Measurements from ENCODE around the gene GABRB2. TPM values are rescaled to one million over a fixed set of nuclear protein-coding genes. Genes with fewer than 3 reads are reported as not detected.
"Not testable (repeated sequence)": the region's sequence is repeated elsewhere in the genome, so short reads cannot be mapped to it uniquely, and the experiment has no call there.

Gene GABRB2
- total RNA-seq, 2 experiments from 2014 or later: not detected

DNA sequence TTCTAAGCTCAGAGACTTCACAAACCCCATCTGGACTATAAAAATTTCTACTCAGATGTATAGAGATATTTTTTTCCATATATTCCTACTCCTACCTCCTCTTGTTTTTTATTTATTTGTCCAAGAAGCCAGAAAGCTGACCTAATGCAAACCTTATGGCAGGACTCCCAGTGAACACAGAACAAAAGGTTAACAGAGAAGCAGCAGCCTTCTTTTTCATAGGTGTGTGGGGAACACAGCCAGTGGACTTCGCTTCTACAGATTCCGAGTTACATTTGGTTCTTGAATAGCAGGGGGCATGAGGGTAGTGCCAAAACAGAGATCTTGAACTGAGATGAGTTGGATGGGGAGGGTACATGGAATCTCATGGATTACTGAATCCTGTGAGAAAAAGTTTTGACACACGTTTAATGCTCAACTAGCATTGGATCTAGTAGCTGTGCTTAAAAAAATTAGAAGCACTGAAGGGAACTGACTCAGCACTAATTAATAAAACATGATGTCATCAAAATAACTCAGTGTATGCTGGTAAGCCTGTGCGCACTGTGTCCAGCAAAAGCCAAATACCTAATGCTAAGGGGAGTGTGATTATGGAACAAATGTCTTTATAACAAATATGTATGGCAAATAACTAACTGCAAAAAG is 240.1 kb downstream of the GABRB2 start:
- ChIA-PET CTCF (no interaction called here), POLR2A (no interaction called here)
- DNase-seq: no peak
- Mint-ChIP-seq H3K9me3 (no peaks in the 10 kb centered on the region), H3K4me3 (no peak overlapping the region), H3K4me1 (ENCODE audit: low read depth) (no peaks in the 10 kb centered on the region), H3K27me3 (no peaks in the 10 kb centered on the region), H3K36me3 (no peaks in the 10 kb centered on the region), H3K27ac (no peak overlapping the region)
- intact Hi-C loops (cut with micrococcal nuclease): no loop called here

DNA sequence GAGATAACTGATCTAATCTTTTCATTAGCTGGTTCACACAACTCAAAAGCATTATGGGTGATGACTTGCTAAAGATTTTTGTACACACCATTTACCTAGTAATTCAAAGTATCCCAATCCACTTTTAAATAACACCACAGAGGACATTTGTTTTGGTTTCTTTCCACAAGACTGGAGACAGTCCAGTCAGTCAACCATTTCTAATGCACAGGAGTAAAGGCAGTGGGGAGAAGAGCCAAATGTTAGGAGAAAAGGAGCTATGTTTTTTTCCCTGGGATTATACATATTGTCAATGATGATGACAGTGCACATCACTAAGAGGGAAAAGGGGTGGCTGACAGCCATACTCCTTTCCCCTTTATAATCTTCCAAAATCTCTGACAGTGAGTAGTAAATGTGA is 240.9 kb downstream of the GABRB2 start:
- H3K9me3 Mint-ChIP-seq: no peaks in the 10 kb centered on the region
- no peak for DNase-seq
- intact Hi-C loops (cut with micrococcal nuclease): no loop called here
- no peak overlapping the region for H3K4me3 Mint-ChIP-seq
- no peaks in the 10 kb centered on the region for H3K36me3 Mint-ChIP-seq
- ChIA-PET CTCF (no interaction called here), POLR2A (no interaction called here)
- no peaks in the 10 kb centered on the region for H3K27me3 Mint-ChIP-seq
- H3K27ac Mint-ChIP-seq: no peak overlapping the region
- no peaks in the 10 kb centered on the region for H3K4me1 Mint-ChIP-seq (ENCODE audit: low read depth)

DNA sequence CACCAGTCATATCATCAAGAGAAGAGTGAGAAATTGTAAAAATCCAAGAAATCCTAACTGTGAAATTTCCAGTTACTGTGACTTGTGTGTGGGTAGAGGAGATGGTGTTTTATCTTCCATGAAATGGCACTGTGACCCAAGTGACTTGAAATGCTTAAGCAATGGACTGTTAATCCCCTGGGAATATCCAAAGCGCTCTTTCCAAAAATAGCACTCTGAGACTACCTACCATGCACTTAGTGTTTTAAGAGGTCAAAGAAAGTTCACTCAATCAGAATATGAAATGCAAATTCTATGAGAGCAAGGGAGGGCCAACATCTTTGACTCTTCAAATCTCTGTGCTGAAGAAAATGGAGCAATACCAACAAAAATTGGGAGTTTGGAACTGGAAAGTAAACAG is 244.0 kb downstream of the GABRB2 start:
- ChIA-PET CTCF (no interaction called here), POLR2A (no interaction called here)
- Mint-ChIP-seq H3K4me3 (no peak overlapping the region), H3K4me1 (ENCODE audit: low read depth) (no peaks in the 10 kb centered on the region), H3K27ac (no peak overlapping the region), H3K36me3 (no peaks in the 10 kb centered on the region), H3K9me3 (peaks cover 6% of the 10 kb centered on the region), H3K27me3 (no peaks in the 10 kb centered on the region)
- intact Hi-C loops (cut with micrococcal nuclease): no loop called here
- no peak for DNase-seq

DNA sequence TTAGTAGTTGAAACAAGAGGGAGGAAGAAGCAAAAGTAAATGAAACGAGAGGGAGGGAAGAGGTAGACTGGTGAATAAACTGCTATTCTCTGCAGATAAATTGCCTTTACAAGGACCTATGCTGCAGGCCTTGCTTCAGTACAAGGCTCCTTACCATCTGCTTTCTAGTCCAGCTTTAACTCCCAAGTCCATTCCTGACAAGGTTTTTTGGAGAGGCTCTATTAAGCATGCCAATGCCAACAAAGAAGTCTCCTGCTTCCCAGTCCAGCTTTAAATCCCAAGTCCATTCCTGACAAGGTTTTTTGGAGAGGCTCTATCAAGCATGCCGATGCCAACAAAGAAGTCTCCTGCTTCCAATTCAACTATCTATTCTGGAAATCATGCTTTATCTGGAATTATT is 244.9 kb downstream of the GABRB2 start:
- no peak overlapping the region for H3K4me3 Mint-ChIP-seq
- CTCF ChIA-PET: no interaction called here
- no peaks in the 10 kb centered on the region for H3K27me3 Mint-ChIP-seq

DNA sequence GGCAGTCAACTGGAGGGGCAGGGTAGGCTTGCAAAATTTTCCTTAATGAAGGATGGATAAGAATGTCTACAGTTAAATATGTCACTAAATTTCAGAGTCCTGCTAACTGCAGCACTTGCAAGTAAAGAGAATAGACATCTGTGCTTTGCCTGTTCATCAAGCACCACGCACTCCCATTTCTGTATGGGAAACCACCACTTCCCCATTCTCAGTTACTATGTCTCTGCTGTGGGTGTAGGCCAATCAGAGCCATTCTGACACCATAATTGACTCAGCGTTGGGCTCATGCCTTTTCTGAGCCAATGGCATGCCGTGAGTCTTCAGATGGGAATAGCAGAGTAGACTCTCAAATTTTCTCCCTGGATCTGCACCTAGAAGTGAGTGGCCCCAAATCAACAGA is 247.5 kb downstream of the GABRB2 start:
- peaks cover 10% of the 10 kb centered on the region for H3K9me3 Mint-ChIP-seq
- no peaks in the 10 kb centered on the region for H3K36me3 Mint-ChIP-seq
- no peaks in the 10 kb centered on the region for H3K4me1 Mint-ChIP-seq (ENCODE audit: low read depth)

More for the DNA sequence above, 244.9 kb downstream of the GABRB2 start:
- no peak for DNase-seq
- no peaks in the 10 kb centered on the region for H3K4me1 Mint-ChIP-seq (ENCODE audit: low read depth)
- H3K9me3 Mint-ChIP-seq: peaks cover 10% of the 10 kb centered on the region
- intact Hi-C loops (cut with micrococcal nuclease): no loop called here
- POLR2A ChIA-PET: no interaction called here
- H3K27ac Mint-ChIP-seq: no peak overlapping the region
- no peaks in the 10 kb centered on the region for H3K36me3 Mint-ChIP-seq

DNA sequence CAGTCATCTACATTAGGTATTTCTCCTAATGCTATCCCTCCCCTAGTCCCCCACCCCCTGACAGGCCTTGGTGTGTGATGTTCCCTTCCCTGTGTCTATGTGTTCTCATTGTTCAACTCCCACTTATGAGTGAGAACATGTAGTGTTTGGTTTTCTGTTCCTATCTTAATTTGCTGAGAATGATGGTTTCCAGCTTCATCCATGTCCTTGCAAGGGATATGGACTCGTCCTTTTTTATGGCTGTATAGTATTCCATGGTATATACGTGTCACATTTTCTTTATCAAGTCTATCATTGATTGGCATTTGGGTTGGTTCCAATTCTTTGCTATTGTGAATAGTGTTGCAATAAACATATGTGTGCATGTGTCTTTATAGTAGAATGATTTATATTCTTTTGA is 249.1 kb downstream of the GABRB2 start:
- POLR2A ChIA-PET; DNase-seq; H3K27ac Mint-ChIP-seq; H3K27me3 Mint-ChIP-seq; H3K4me1 Mint-ChIP-seq (ENCODE audit: low read depth); CTCF ChIA-PET; H3K36me3 Mint-ChIP-seq; H3K4me3 Mint-ChIP-seq; intact Hi-C loops (cut with micrococcal nuclease); H3K9me3 Mint-ChIP-seq: not testable (repeated sequence)

More for the DNA sequence above, 247.5 kb downstream of the GABRB2 start:
- Mint-ChIP-seq H3K4me3 (no peak overlapping the region), H3K27me3 (no peaks in the 10 kb centered on the region), H3K27ac (no peak overlapping the region)
- CTCF ChIA-PET: no interaction called here
- DNase-seq: no peak
- POLR2A ChIA-PET: no interaction called here
- intact Hi-C loops (cut with micrococcal nuclease): no loop called here

DNA sequence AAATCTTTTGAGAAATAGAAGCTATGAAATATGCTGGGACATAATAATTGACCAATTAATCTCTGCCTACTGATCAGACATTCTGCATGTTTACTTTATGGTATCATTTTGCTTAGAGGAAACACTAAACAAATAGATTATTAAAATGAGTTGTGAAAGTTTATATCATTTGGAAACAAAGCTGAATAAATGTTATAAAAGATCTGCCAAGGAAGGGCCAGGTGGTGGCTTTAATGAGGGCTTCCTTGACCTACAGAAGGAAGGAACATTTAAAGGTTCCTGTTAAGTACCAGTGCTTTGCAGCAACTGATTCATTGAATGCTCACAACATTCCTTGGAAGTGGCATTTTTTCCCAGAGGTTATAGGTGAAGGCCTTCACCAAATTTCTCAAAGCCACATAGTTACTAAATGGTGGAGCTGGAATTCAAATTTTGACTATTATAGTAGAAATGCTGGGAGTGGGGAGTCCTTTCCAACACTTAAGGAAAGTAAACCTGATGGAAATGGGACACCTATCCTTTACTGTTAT is 250.7 kb downstream of the GABRB2 start:
- no peaks in the 10 kb centered on the region for H3K36me3 Mint-ChIP-seq
- H3K4me1 Mint-ChIP-seq (ENCODE audit: low read depth): no peaks in the 10 kb centered on the region
- CTCF ChIA-PET: no interaction called here
- DNase-seq: no peak
- no peak overlapping the region for H3K4me3 Mint-ChIP-seq
- H3K27me3 Mint-ChIP-seq: no peaks in the 10 kb centered on the region
- no peak overlapping the region for H3K27ac Mint-ChIP-seq
- H3K9me3 Mint-ChIP-seq: peaks cover 10% of the 10 kb centered on the region
- POLR2A ChIA-PET: no interaction called here
- intact Hi-C loops (cut with micrococcal nuclease): no loop called here

DNA sequence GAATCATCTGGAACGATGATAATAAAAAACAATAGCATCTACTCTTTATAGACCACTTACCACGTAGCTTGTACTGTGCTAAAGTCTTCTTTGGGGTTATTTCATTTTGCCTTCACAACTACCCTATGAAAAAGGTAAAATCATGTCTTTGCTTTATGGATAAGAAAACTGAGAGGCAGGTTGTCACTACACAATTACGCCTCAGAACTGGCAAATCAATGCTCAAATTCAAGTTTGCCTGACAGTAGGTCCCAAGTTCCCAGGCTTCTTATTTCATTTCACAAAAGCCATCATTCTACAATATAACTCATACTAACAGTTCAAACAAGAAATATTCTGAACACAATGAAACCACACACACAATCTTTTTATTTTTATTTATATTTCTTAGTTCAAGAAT is 258.5 kb downstream of the GABRB2 start:
- no peaks in the 10 kb centered on the region for H3K36me3 Mint-ChIP-seq
- POLR2A ChIA-PET: no interaction called here
- H3K4me1 Mint-ChIP-seq (ENCODE audit: low read depth): no peaks in the 10 kb centered on the region
- intact Hi-C loops (cut with micrococcal nuclease): no loop called here
- no peak for DNase-seq
- H3K9me3 Mint-ChIP-seq: no peaks in the 10 kb centered on the region
- no peaks in the 10 kb centered on the region for H3K27me3 Mint-ChIP-seq
- H3K27ac Mint-ChIP-seq: no peak overlapping the region
- no peak overlapping the region for H3K4me3 Mint-ChIP-seq
- CTCF ChIA-PET: no interaction called here

DNA sequence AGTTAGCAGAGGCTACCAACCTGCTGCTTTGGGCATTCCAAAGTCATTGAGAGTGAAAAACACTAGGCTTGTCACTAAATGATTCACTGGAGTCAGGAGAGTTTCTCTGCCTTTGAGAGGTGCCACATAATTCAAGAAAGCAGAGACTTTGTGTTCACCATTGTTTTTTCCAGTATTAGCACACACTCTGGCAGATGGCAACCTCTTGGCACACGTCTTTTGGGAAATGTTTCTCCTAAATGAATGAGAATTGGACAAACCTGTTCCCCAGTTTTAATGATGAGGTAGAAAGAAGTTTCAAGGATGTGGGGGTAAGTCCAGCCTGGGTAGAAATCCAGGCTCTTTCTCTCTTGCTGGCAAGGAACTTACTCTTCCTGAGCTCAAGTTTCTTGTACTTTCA is 259.1 kb downstream of the GABRB2 start:
- intact Hi-C loops (cut with micrococcal nuclease): no loop called here
- ChIA-PET POLR2A (no interaction called here), CTCF (no interaction called here)
- no peak for DNase-seq
- Mint-ChIP-seq H3K36me3 (no peaks in the 10 kb centered on the region), H3K27ac (no peak overlapping the region), H3K9me3 (no peaks in the 10 kb centered on the region), H3K4me1 (ENCODE audit: low read depth) (no peaks in the 10 kb centered on the region), H3K4me3 (no peak overlapping the region), H3K27me3 (no peaks in the 10 kb centered on the region)

DNA sequence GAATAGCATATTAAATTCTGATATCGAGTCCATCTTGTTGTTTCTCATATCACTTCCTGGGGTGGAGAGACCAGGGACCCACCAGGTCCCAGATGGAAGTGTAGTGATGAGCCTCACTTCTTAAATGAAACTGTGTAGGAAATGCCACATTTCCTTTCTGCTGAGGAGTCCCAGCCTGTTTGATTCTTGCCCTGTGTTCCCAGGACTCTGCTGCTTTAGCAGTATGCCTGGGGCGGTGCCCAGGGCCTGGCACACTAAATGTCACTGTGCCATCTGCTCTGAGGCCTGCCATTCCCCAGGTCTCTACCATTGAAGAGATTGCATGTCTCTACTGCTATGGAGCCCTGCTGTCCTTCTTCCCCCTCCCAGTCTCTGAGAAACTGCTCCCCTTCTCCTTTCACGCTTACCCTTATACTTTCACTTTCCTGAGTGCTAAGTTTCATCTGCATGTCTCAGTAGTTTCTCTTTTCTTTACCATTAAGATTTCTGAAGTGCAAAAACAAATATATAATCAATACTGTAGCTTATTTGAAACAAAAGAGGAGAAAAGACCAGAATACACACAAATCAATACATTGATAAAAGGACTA is 260.4 kb downstream of the GABRB2 start:
- Mint-ChIP-seq H3K9me3 (no peaks in the 10 kb centered on the region), H3K27me3 (peaks cover 2% of the 10 kb centered on the region)
- CTCF ChIA-PET: no interaction called here

DNA sequence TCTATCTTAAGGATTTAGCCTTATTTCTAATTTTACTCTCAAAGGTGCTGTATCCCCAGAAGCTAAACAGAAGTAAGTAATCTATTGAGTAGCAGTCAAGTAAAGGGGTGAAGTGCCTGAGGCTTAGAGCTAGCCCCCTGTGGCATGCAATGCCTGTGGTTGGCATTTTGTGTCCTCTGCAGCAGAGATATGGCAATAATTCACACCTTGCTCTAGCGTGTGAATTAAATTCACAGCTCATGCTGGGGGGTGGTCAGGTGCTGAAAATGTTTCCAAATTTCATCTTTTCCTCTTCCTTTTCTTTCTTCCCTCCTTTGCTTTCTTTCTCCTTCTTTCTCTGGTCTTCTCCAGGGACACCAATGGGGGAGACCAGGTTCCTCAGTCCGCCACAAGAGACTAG is 262.1 kb downstream of the GABRB2 start:
- no peaks in the 10 kb centered on the region for H3K4me1 Mint-ChIP-seq (ENCODE audit: low read depth)
- no peaks in the 10 kb centered on the region for H3K36me3 Mint-ChIP-seq
- ChIA-PET POLR2A (no interaction called here), CTCF (no interaction called here)
- no peak overlapping the region for H3K4me3 Mint-ChIP-seq
- no peaks in the 10 kb centered on the region for H3K9me3 Mint-ChIP-seq
- peaks cover 2% of the 10 kb centered on the region for H3K27me3 Mint-ChIP-seq
- DNase-seq: no peak
- no peak overlapping the region for H3K27ac Mint-ChIP-seq
- intact Hi-C loops (cut with micrococcal nuclease): no loop called here

More for the DNA sequence above, 260.4 kb downstream of the GABRB2 start:
- no peaks in the 10 kb centered on the region for H3K4me1 Mint-ChIP-seq (ENCODE audit: low read depth)
- intact Hi-C loops (cut with micrococcal nuclease): no loop called here
- H3K4me3 Mint-ChIP-seq: no peak overlapping the region
- no peak overlapping the region for H3K27ac Mint-ChIP-seq
- no peak for DNase-seq
- H3K36me3 Mint-ChIP-seq: no peaks in the 10 kb centered on the region
- POLR2A ChIA-PET: no interaction called here

DNA sequence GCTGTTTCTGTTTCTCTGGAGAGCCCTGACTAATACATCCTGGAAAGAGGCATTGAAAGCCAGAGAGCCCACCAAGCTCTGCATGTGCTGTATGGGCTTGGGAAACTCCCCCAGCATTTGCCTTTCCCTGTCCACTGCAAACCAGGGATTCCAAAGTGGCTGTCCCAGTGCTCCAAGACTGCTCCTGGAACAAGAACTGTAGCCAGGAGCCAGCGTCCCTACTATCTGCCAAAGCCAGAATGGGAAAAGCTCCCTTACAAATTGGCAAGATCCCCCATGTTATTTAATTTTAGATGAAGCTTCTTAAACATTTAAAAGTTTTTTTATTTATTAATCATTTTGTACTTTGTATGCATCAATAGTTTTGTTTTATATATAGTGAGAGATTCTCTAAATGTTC is 263.2 kb downstream of the GABRB2 start:
- ChIA-PET POLR2A (no interaction called here), CTCF (no interaction called here)
- intact Hi-C loops (cut with micrococcal nuclease): no loop called here
- H3K4me3 Mint-ChIP-seq: no peak overlapping the region
- no peaks in the 10 kb centered on the region for H3K36me3 Mint-ChIP-seq
- DNase-seq: no peak
- no peak overlapping the region for H3K27ac Mint-ChIP-seq
- no peaks in the 10 kb centered on the region for H3K9me3 Mint-ChIP-seq
- no peaks in the 10 kb centered on the region for H3K4me1 Mint-ChIP-seq (ENCODE audit: low read depth)
- H3K27me3 Mint-ChIP-seq: peaks cover 2% of the 10 kb centered on the region
